Endothelial cell of umbilical vein (primary cell): Measurements from ENCODE around the gene AUTS2.

Experiments
- EZH2 ChIP-seq: IDR thresholded peaks from 2 replicates; pipeline ENCODE4 v1.6.1; 2012; ENCODE audit warnings: borderline replicate concordance, low read depth, mild to moderate bottlenecking, moderate library complexity, low read length, inconsistent platforms; ENCODE audit not compliant: severe bottlenecking
- FOS ChIP-seq: IDR thresholded peaks from 2 replicates; pipeline ENCODE4 v1.6.1; 2011; ENCODE audit warnings: mild to moderate bottlenecking, low read length, moderate library complexity, borderline replicate concordance; ENCODE audit not compliant: insufficient read depth
- GATA2 ChIP-seq: IDR thresholded peaks from 2 replicates; pipeline ENCODE4 v1.7.0; 2011; ENCODE audit warnings: low read depth, mild to moderate bottlenecking, moderate library complexity, mixed read lengths, low read length; ENCODE audit not compliant: insufficient read length, insufficient read depth
- MAX ChIP-seq: IDR thresholded peaks from 2 replicates; pipeline ENCODE4 v1.6.1; 2011; ENCODE audit not compliant: insufficient read depth, insufficient read length
- MYC ChIP-seq: IDR thresholded peaks from one replicate; pipeline ENCODE4 v1.6.1; 2011; ENCODE audit warnings: mild to moderate bottlenecking, low read depth, low read length
- POLR2A ChIP-seq: IDR thresholded peaks from 2 replicates; pipeline ENCODE4 v1.6.1; 2012; ENCODE audit warnings: low read depth, mild to moderate bottlenecking, control low read depth, low read length
- POLR2AphosphoS5 ChIP-seq: IDR thresholded peaks from 2 replicates; pipeline ENCODE4 v1.6.1; 2012; ENCODE audit warnings: low read depth, mild to moderate bottlenecking, control low read depth, low read length, moderate library complexity; ENCODE audit not compliant: insufficient read depth
- TF ChIP-seq, protein P1 (sequence below), 2 donors: IDR thresholded peaks; 1 replicate in 1 of 2; 2 replicates in 1 of 2; pipeline ENCODE4 v1.5.1; 2011; ENCODE audit warnings: low read length in 2 of 2, mild to moderate bottlenecking in 2 of 2, moderate library complexity in 2 of 2, control low read depth in 1 of 2, inconsistent platforms in 1 of 2, low read depth in 1 of 2; ENCODE audit not compliant: insufficient read depth in 1 of 2; ENCODE audit errors: extremely low read depth in 1 of 2

GRCh38 chr7:70189776-70190175 lies 591.5 kb downstream of the AUTS2 start:
- TF ChIP-seq POLR2A (no peak), POLR2AphosphoS5 (no peak), MAX (no peak), EZH2 (no peak), GATA2 (no peak), FOS (no peak), MYC (no peak)
- TF ChIP-seq, protein P1, sequence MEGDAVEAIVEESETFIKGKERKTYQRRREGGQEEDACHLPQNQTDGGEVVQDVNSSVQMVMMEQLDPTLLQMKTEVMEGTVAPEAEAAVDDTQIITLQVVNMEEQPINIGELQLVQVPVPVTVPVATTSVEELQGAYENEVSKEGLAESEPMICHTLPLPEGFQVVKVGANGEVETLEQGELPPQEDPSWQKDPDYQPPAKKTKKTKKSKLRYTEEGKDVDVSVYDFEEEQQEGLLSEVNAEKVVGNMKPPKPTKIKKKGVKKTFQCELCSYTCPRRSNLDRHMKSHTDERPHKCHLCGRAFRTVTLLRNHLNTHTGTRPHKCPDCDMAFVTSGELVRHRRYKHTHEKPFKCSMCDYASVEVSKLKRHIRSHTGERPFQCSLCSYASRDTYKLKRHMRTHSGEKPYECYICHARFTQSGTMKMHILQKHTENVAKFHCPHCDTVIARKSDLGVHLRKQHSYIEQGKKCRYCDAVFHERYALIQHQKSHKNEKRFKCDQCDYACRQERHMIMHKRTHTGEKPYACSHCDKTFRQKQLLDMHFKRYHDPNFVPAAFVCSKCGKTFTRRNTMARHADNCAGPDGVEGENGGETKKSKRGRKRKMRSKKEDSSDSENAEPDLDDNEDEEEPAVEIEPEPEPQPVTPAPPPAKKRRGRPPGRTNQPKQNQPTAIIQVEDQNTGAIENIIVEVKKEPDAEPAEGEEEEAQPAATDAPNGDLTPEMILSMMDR (IDR thresholded peaks at IDR 0.05; ENCODE audit: extremely low read depth in 1 of 2, insufficient read depth in 1 of 2, low read depth in 1 of 2, low read length in 2 of 2), result no peak
